Hepatocyte (in vitro differentiated cells): ENCODE data around the gene NEDD8.

Source experiments
- EZH2 ChIP-seq: fragments of 200-600 bp; sonication (generic); IDR thresholded peaks from 2 replicates; pipeline ENCODE4 v1.6.1; 2016; ENCODE audit warnings: antibody characterized with exemption, mild to moderate bottlenecking, borderline replicate concordance
- EZH2phosphoT487 ChIP-seq: fragments of 200-600 bp; sonication (generic); IDR thresholded peaks from one replicate; pipeline ENCODE4 v1.6.1; 2018; ENCODE audit warnings: antibody characterized with exemption, mild to moderate bottlenecking, low read depth, moderate library complexity; ENCODE audit not compliant: unreplicated experiment, severe bottlenecking
- TF ChIP-seq, protein P1 (sequence below): fragments of 200-600 bp; sonication (generic); IDR thresholded peaks from 2 replicates; pipeline ENCODE4 v1.5.1; 2016; ENCODE audit warnings: antibody characterized with exemption, mild to moderate bottlenecking; ENCODE audit not compliant: poor library complexity

DNA sequence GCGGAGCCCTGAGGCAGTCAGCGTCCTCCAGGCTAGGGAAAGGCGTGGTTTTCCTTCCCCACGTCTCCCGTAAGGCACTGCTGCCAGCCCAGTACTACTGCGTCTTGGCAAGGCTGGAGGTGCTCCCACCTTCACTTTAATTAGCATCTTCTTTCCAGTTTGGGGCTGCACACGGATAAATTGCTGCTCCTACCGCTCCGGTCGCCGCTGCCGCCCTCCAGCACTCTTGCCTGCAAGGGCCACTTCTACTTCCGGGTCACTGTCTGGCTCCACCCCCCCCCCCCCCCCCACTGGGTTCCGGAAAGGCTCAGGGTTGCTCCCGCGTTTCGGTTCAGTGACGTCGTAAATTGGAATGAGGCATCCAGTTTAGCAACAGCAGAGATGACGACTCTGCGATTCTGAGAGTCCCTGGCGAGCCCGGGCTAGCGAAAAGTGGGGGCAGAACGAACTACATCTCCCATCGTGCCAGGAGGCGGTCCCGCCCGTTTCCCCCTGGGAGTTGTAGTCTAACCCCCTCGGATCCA lies at the start of gene NEDD8:
- TF ChIP-seq, protein P1, sequence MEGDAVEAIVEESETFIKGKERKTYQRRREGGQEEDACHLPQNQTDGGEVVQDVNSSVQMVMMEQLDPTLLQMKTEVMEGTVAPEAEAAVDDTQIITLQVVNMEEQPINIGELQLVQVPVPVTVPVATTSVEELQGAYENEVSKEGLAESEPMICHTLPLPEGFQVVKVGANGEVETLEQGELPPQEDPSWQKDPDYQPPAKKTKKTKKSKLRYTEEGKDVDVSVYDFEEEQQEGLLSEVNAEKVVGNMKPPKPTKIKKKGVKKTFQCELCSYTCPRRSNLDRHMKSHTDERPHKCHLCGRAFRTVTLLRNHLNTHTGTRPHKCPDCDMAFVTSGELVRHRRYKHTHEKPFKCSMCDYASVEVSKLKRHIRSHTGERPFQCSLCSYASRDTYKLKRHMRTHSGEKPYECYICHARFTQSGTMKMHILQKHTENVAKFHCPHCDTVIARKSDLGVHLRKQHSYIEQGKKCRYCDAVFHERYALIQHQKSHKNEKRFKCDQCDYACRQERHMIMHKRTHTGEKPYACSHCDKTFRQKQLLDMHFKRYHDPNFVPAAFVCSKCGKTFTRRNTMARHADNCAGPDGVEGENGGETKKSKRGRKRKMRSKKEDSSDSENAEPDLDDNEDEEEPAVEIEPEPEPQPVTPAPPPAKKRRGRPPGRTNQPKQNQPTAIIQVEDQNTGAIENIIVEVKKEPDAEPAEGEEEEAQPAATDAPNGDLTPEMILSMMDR = no peak
- TF ChIP-seq EZH2 = no peak
- TF ChIP-seq EZH2phosphoT487 = no peak
